Muscle layer of colon (tissue), 2 donors: ENCODE data around the gene CSRP1.

Experiments used
- H3K27ac ChIP-seq: one replicate; pipeline ENCODE4 v1.7.0; 2013; ENCODE audit warnings: low read depth, mild to moderate bottlenecking, low read length, moderate library complexity
- H3K27me3 ChIP-seq, 2 donors: one replicate each; pipeline ENCODE4 v1.7.0; 2013; ENCODE audit warnings: low read length in 2 of 2, mild to moderate bottlenecking in 2 of 2; ENCODE audit not compliant: insufficient read depth in 2 of 2, control insufficient read depth in 1 of 2
- H3K36me3 ChIP-seq: one replicate; pipeline ENCODE4 v1.7.0; 2013; ENCODE audit warnings: mild to moderate bottlenecking, low read length; ENCODE audit not compliant: insufficient read depth
- H3K4me1 ChIP-seq: one replicate; pipeline ENCODE4 v1.7.0; 2013; ENCODE audit warnings: mild to moderate bottlenecking, low read length; ENCODE audit not compliant: insufficient read depth
- H3K4me3 ChIP-seq, 2 donors: one replicate each; pipeline ENCODE4 v1.7.0; 2013; ENCODE audit warnings: low read length in 2 of 2, low read depth in 1 of 2, mild to moderate bottlenecking in 1 of 2, moderate library complexity in 1 of 2
- H3K9ac ChIP-seq: one replicate; pipeline ENCODE4 v1.7.0; 2013; ENCODE audit warnings: low read length
- H3K9me3 ChIP-seq: one replicate; pipeline ENCODE4 v1.7.0; 2013; ENCODE audit warnings: mild to moderate bottlenecking, low read length
- donor health status: abdominal sarcoma.
- donor health status: Adenocarcinoma of cecum.

CSRP1 gene

GRCh38 chr1:201436393-201436792 lies 70.5 kb downstream of the CSRP1 start:
- H3K4me3 ChIP-seq = no peak overlapping the region
- no peaks in the 10 kb centered on the region for H3K36me3 ChIP-seq
- H3K27me3 ChIP-seq = no peaks in the 10 kb centered on the region
- H3K9me3 ChIP-seq = no peaks in the 10 kb centered on the region
- H3K27ac ChIP-seq = no peak overlapping the region
- no peak overlapping the region for H3K9ac ChIP-seq
- H3K4me1 ChIP-seq = peaks cover 6% of the 10 kb centered on the region

- H3K4me3 ChIP-seq = no peak overlapping the region
- peaks cover 6% of the 10 kb centered on the region for H3K4me1 ChIP-seq
- H3K27me3 ChIP-seq = no peaks in the 10 kb centered on the region
- no peaks in the 10 kb centered on the region for H3K9me3 ChIP-seq
- H3K36me3 ChIP-seq = no peaks in the 10 kb centered on the region
- H3K9ac ChIP-seq = no peak overlapping the region
- no peak overlapping the region for H3K27ac ChIP-seq
These were observed 72.7 kb downstream of the CSRP1 start for GRCh38 chr1:201434266-201434665.

- Histone ChIP-seq H3K27me3 (no peaks in the 10 kb centered on the region), H3K9me3 (no peaks in the 10 kb centered on the region), H3K27ac (no peak overlapping the region), H3K4me3 (no peak overlapping the region), H3K36me3 (no peaks in the 10 kb centered on the region), H3K4me1 (peaks cover 6% of the 10 kb centered on the region), H3K9ac (no peak overlapping the region)
These were observed 73.3 kb downstream of the CSRP1 start for GRCh38 chr1:201433609-201434008.
